Astrocyte of the cerebellum (primary cell): Measurements from ENCODE around the gene RAI14.
"Not testable (repeated sequence)": the region's sequence is repeated elsewhere in the genome, so short reads cannot be mapped to it uniquely, and the experiment has no call there.

Experiments
- DNase-seq: peaks from one replicate; pipeline ENCODE4 v3.0.0-alpha.2; 2011; ENCODE audit warnings: low read depth
- H3K4me3 ChIP-seq: 2 replicates; pipeline ENCODE4 v1.5.1; 2011; ENCODE audit warnings: mild to moderate bottlenecking, low read depth, low read length, moderate library complexity
- in situ Hi-C: cut with HindIII; loops from 2 replicates; pipeline ENCODE4 v1.10.0; 2017; ENCODE audit warnings: low sequenced_read_pairs
- TF ChIP-seq, protein P1 (sequence below): IDR thresholded peaks from 2 replicates; pipeline ENCODE4 v1.5.1; 2012; ENCODE audit warnings: low read length, low read depth, moderate library complexity, mild to moderate bottlenecking; ENCODE audit errors: missing control alignments

RAI14 gene

DNA sequence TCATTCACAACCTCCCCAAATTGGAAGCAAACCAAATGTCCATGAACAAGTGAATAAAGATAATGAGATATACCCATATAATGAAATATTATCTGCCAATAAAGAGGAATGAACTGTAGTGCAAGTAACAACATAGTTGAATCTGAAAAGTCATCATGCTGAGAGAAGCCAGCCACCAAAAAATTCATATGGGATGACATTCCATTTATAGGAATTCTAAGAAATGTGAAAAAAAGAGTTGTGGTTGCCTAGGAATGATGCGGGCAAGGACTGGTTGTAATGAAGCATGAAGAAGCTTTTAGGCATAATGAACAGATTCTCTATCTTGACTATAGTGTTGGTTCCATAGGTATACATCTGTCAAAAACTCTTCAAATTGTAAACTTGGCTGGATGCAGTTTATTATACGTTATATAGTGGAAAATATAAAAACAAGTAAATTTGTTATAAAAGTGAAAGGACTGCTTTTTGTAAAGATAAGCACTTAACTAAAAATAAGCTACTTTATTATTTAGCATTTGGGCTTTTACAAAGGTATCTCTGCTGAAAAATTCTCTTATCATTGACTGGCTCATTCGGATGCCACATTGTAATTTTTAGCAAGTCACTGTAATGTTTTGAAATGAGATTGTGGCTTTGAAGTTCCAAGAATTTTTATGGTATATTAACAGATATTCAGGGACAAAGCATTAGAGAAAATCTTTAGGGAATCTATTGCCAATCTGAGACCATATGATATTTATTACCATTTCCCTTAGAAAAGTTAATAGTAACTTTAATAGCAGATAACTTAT is 161.6 kb downstream of the RAI14 start:
- DNase-seq = peak; percentile 70
- in situ Hi-C loops = no loop called here
- TF ChIP-seq, protein P1, sequence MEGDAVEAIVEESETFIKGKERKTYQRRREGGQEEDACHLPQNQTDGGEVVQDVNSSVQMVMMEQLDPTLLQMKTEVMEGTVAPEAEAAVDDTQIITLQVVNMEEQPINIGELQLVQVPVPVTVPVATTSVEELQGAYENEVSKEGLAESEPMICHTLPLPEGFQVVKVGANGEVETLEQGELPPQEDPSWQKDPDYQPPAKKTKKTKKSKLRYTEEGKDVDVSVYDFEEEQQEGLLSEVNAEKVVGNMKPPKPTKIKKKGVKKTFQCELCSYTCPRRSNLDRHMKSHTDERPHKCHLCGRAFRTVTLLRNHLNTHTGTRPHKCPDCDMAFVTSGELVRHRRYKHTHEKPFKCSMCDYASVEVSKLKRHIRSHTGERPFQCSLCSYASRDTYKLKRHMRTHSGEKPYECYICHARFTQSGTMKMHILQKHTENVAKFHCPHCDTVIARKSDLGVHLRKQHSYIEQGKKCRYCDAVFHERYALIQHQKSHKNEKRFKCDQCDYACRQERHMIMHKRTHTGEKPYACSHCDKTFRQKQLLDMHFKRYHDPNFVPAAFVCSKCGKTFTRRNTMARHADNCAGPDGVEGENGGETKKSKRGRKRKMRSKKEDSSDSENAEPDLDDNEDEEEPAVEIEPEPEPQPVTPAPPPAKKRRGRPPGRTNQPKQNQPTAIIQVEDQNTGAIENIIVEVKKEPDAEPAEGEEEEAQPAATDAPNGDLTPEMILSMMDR = no peak
- no peak overlapping the region for H3K4me3 ChIP-seq

DNA sequence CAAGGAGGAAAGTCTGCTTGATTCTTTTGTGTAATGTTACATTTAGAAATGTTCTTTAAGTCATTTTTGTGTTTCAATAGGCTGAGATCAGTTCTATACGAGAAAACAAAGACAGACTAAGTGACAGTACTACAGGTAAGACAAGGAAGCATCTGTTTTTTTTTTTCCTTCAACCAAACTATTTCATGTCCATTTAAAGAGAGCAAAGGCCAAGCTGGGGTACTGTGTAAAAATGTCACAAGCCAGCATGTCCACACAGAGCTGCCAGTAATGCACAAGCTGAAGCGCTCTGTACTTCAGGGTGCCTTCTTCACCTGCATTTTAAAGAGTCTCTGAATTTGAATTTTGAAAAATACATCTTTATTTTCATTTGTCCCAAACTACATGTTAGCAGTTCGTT is 162.6 kb downstream of the RAI14 start:
- no peak for DNase-seq
- in situ Hi-C loops = no loop called here
- no peak overlapping the region for H3K4me3 ChIP-seq
- TF ChIP-seq, protein P1 = no peak

DNA sequence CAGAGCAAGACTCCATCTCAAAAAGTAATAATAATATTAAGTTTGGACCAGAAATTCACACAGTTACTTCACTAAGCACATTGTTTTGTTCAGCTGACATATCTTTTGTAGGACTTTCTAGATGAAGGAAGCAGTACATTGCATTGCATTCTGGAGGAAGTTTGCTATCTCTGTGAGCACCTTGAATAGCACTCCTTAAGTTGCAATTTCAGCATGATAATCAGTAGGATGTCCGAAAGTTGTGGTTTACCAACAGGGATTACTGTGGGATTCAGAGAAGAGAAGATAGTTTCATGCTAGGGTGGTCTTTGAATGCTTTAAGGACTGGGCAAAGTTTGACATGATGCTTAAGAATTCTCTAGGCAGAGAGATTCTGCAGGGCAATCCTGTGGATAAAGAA is 164.5 kb downstream of the RAI14 start:
- in situ Hi-C loops = no loop called here
- TF ChIP-seq, protein P1 = no peak
- H3K4me3 ChIP-seq = no peak overlapping the region
- no peak for DNase-seq

DNA sequence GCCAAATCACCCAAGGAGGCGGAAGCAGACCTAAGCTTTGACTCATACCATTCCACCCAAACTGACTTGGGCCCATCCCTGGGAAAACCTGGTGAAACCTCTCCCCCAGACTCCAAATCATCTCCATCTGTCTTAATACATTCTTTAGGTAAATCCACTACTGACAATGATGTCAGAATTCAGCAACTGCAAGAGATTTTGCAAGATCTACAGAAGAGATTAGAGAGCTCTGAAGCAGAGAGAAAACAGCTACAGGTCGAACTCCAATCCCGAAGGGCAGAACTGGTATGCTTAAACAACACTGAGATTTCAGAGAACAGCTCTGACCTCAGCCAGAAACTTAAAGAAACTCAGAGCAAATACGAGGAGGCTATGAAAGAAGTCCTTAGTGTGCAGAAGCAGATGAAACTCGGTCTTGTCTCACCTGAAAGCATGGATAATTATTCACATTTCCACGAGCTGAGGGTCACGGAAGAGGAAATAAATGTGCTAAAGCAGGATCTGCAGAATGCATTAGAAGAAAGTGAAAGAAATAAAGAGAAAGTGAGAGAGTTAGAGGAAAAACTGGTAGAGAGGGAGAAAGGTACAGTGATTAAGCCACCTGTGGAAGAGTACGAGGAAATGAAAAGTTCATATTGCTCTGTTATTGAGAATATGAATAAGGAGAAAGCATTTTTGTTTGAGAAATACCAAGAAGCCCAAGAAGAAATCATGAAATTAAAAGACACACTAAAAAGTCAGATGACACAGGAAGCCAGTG is 167.0 kb downstream of the RAI14 start:
- DNase-seq = no peak
- in situ Hi-C loops = no loop called here
- TF ChIP-seq, protein P1 = no peak
- H3K4me3 ChIP-seq = no peak overlapping the region

DNA sequence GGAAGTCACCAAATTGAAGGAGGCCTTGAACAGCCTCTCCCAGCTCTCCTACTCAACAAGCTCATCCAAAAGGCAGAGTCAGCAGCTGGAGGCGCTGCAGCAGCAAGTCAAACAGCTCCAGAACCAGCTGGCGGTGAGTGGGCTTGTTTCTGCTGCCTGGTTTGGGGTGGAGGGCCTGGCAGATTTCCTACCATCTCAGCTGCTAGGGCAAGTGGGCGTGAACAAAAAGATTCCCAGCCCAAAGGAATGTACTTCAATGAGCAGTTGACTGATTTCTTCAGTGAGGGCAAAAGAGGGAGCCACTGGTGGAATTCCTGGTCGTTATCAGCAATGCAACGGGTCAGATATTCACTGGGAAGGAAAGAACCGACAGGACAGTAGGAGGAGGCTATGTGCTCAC is 170.2 kb downstream of the RAI14 start:
- in situ Hi-C loops = no loop called here
- TF ChIP-seq, protein P1 = no peak
- H3K4me3 ChIP-seq = no peak overlapping the region
- DNase-seq = no peak

DNA sequence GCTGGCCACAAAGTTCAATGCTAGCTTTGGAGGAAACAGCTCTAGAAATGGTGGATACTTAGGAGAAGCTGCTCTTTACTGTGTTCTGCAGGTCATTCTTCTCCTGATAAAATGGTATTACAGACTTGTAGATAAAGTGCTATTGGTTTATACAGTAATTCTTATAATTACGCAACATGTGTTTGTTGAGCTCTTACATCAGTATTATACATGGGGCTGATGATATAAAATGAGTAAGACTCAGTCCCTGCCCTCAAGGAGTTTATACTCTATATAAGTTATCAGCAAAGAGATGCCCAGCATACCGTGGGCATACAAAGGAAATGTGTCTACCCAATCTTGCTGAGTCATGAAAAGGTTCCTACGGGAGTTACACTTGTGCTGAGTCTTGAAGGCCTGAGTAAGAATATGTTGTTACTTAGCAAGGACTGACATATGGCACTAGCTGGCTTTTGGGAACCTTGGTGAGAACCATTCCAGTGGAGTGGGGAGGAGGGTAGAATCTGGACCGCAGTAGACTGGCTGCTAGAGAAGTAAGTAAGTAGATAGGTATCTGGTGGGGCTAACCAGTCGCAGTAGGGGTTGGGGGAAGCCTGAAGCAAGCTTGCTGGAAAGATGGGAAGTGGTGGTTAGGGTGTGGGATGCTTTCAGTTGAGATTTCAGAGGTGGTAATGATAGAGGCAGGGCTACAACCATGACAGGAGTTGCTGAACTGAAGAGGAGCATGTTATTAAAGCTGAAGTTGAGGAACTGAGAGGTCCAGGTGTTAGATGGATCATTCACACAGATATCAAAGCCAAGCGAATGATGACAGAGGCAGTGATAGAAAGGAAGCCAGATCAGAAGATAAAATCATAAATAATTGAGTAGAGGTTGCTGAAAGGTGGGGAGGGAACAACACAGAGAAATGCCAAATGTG is 171.7 kb downstream of the RAI14 start:
- in situ Hi-C loops = no loop called here
- DNase-seq = no peak
- TF ChIP-seq, protein P1 = no peak
- no peak overlapping the region for H3K4me3 ChIP-seq

DNA sequence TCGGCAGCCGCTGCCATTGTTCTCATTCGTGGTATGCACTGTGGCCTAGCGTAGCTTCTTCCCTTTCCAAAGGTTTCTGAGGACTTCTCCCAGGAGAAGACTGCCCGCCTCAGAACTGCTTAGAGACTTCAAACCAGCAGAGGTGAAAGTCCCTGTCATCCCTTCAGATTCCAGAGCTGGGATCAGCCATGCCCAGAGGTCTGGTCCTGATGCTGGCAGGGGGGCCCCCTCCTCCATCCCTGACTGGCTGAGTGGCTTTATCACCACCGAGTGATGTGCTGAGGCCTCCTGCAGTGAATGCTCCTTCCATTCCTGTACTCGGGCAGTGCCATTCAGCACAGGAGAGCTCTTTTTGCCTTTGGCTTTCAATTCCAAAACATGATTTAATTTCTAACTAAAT is 174.7 kb downstream of the RAI14 start:
- DNase-seq, H3K4me3 ChIP-seq, in situ Hi-C loops: not testable (repeated sequence)
